Mucosa of gallbladder (tissue), 1 donor: Measurements from ENCODE around the gene ALG5. TPM values are rescaled to one million over a fixed set of nuclear protein-coding genes. Genes with fewer than 3 reads are reported as not detected.

Experiments used
- DNase-seq: peaks from one replicate; pipeline ENCODE4 v3.0.0-alpha.2; 2020; ENCODE audit warnings: low spot score
- total RNA-seq: library from RNA; stranded (reverse); gene quantifications from one replicate; pipeline ENCODE4 v1.2.1, GENCODE V29; 2021
- donor health status: DM: no; HTN: no; CAD: no.

The ALG5 gene
- total RNA-seq, 1 donor from 2014 or later, result 39.4 TPM

DNA sequence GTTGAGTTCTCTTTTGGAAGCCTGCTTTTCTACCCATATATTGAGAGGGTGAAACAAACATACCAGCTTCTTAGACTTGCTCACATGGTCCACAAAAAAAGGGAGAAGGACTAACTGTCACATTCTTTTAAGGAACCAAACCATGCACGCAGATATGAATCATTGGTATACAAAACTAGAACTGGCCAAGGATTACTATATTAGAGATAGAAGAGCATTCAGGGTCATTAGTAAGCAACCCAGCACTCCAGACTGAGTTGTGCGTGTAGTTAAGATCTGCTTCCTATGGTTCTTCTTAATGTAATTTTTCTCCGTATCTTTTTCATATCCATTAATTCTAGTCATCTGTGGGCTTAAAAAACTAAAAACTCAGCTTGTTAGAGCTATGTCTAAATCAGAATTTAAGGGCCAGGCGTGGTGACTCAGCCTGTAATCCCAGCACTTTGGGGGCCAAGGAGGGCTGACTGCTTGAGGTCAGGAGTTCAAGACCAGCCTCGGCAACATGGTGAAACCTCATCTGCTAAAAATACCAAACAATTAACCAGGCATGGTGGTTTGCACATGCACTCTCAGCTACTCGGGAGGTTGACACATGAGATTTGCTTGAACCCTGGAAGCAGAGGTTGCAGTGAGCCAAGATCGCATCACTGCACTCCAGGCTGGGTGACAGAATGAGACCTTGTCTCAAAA lies 19.6 kb downstream of the ALG5 start:
- no peak for DNase-seq

DNA sequence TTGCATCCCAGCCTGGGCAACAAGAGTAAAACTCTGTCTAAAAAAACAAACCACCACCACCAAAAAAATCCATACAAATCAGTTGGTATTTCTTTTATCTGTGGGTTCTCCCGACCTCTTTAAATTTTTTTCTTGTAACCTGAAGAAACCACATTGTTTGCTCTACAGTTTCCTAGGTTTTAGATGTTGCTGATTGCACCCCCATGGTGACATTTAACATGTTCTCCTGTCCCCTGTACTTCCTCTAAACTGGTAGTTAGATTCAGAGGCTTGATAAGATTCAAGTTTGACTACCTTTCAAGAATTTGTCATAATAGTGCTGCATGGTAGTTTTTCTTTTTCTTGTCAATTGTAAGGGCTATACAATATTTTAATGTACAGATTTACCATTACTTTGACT lies 24.0 kb downstream of the ALG5 start:
- DNase-seq, result no peak

DNA sequence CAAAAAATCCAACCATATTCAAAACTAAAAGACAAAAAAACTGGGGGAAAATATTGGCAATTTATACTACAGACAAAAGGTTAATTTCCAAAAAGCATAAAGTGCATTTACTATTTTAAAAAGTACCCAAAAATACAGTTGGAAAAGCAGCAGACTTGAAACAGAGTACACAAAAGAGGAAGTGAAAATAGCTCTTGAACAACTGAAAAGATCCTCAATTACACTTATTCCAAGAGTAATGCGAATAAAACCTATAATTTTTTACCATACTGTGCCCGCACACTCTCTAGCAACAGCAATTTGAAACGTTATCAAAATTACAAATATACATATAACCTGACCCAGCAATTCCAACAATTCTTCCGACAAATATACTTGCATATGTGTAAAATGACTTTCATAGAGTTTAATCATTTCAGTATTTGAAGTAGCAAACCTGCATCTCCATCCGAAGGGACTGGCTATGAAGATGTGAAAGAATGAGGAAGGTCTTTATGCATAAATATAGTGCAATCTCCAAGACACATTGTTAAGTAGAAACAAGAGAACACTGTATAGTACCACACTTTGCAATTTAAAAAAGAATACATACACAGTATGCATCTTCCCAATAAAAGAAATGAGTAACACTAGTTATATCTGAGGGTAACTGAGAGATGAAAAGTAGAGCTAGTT lies 25.4 kb downstream of the ALG5 start:
- DNase-seq, result no peak

DNA sequence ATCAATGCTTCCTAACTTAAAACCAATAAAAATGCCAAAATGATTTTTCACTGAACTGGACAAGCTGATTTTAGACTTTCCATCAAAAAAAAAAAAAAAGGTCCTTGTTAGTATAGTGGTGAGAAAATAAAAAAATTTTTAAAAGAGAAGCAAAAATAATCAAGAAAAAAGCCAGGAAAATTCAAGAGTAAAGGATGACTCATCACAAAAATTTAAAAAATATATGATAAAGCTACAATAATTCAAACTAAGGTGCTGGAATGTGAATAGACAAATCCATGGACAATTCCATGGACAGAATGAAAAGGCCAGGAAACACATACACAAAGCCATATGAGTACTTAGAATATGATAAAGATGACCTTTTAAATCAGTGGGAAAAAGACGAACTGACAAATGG lies 26.1 kb downstream of the ALG5 start:
- DNase-seq, result no peak

DNA sequence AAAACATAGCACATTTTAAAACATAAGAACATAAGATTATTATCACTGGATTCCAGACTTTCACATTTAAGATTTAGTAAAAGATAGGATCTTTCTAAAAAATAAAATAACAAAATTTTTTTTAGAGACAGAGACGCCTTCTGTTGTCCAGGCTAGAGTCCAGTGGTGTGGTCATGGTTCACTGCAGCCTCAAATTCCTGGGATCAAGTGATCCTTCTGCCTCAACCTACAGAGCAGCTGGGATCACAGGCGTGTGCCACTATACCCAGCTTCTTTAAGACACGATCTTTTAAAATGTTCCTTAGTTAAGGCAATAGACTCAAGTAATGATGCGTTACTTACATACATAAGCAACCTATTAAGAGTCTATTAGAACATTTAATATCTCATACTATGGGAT lies 32.7 kb downstream of the ALG5 start:
- DNase-seq, result no peak

DNA sequence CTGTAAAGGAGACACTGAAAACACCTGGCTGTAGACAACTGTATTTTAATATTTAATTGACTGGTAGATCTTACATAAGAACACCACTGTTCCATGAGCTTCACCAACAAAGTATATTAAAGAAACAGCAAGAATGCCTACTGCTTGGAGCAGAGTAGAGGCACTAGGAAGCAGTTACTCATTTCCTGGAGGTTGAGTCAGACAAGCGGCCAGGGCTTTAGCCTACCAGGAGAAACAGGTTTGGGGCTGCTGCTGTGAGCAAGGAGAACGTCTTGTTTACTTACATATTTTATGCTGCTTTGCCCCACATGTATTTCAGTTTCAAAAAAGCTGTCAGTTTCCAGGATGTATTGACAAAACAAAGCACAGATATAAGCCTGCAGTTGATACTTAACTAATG lies 33.4 kb downstream of the ALG5 start:
- no peak for DNase-seq

DNA sequence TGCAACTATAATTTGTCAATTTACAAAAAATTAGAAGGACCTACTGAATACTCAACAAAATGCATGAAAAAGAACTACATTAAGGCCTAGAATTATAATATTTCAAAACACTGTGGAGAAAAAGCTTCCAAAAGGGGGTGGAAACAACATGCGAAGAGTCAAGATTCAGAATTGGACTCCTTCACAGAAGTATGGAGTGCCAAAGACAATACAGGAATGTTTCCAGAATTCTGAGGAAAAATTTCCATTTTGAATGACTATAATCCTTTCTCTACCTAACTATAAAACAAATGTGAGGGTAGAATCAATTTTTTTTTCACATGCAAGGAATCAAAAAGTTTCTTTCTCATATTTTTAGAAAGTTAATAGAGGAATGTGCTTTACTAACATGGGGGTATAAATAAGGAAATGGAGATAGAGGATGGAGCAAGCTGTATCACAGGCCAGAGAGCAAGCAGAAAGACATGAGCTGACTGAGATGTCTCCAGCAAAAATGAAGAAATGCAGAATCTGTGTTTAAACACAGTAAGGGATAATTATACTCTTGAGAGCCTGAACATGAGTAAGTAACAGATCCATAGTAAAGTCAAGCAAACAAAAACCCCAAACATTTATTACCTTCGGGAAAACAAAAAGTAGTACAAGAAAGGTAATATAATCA lies 39.6 kb downstream of the ALG5 start:
- DNase-seq, result no peak

DNA sequence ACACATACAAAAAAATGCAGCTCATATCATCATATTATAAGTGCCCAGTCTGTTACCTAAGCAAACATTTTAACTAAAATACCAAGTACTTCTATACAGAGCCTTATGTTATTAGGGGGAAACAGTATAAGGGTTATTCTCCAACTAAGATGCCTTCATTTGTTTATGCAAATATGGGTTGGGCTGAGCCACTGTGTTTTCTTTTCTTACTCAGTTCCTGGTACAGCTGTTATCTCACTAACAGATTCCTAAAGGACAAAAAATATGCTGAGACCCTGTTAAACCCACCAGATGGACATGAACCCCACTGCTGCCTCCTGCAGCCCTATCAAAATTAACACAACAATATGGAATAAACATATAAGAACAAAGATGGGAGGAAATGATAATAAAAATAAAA lies 44.6 kb downstream of the ALG5 start:
- no peak for DNase-seq

DNA sequence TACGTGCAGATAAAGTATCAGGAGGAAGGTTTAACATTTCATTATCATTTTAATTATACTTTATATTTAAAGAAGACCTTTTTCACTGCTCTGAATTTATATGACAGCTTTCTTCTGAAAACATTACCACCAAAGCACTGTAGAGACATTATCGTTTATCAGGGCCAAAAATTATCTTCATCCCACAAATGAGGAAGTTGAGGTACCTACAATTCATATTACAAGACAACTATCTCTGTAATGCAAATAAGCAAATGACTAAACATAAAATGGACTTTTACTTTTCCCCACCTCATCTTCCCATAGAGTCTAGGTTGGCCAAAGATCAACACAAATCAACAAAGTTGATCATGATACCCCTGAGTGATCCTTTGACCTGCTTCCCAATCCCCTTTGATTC lies 48.2 kb downstream of the ALG5 start:
- no peak for DNase-seq

DNA sequence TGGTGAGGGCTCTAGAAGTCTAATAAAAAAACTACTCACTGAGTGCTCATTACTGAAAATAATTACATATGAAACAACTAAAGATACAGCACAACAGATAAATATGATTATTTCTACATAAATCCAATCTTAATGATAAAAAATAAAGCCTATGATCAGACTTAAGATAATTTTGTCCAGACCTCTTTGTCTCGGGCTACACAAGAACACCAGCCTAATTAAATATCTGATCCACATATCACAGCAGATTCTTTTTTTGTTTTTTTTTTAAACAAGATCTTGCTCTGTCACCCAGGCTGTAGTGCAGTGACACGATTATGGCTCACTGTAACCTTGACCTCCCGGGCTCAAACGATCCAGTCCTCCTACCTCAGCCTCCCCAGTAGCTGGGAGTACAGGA lies 48.8 kb downstream of the ALG5 start:
- no peak for DNase-seq

DNA sequence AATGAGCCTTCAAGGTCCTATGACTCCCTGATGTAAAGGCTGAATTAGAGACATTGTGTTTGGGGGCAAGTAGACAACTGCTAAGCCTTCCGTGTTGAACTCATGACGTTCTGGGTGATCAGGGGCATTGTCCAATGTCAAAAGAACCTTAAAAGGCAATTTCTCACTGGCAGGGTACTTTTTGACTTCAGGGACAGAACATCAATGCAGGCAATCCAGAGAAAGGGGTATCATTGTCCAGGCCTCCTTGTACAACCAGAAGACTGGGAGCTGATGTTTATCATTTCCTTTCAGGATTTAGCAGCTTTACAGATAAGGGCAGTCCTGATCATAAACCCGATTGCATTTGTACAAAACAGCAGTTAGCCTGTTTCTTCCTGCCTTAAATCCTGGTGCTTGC lies 54.1 kb downstream of the ALG5 start:
- no peak for DNase-seq

DNA sequence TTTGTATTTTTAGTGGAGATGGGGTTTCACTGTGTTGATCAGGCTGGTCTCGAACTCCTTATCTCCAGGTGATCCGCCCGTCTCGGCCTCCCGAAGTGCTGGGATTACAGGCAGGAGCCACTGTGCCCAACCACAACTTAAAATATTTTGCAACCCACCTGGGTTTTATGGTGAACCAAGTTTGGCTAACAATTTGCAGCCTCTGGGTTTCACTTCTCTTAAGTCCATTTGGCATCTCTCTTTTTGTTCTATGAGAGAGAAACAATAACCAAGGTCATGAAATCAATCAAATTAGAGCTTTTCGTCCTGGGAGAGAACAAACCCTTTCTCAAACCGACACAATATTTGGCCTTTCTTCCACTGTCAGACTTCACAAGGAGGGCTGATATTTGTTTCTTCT lies 73.5 kb downstream of the ALG5 start:
- no peak for DNase-seq

DNA sequence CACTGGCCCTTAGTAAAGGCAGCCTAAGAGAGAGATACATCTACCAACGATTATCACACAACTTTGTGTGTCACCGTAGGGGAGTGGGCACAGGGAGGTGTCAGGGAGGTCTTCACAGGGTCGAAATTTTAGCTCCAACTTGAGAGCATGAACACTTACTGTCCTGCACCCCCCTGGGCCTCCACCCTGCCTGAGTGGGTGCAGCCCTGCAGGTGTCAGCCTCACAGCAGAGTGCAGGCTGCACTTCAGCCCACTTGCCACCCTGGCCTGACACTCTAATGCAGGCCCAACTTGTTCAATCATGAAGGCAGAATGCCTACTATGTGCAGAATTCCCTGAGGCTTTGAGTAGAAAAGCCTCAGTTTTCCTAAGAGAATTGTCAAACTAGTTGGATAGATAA lies 75.1 kb downstream of the ALG5 start:
- DNase-seq, result no peak

DNA sequence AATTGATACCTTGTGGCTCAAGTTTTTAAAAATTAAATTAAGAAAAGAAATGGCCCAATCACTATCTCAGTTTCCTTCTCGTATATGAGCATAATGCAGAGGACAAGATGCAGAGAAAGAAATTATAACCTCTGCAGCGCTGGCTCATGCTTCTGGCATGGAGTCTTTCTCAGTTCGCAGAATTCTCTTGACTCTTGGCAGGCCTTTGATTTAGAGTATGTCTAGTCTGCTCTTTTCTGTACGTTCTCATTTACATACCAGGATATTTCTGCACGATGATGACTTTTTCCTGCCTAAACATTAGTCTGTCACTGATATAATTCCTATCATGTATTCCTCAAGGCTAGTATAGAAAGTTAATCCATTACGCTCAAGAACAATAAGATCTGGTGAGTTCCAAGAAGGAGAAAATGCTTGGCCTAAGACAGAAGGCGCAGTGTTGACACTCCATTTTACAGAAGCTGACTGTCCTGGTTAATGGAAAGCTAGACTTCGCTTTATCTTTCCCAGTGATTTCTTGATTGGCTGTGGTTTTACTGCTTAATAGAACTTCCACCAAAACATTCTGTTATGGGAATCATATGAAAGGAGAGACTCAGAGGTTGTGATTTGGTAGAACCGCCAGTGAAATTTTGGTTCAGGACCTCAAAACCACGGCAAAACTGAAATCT lies 77.4 kb downstream of the ALG5 start:
- no peak for DNase-seq

DNA sequence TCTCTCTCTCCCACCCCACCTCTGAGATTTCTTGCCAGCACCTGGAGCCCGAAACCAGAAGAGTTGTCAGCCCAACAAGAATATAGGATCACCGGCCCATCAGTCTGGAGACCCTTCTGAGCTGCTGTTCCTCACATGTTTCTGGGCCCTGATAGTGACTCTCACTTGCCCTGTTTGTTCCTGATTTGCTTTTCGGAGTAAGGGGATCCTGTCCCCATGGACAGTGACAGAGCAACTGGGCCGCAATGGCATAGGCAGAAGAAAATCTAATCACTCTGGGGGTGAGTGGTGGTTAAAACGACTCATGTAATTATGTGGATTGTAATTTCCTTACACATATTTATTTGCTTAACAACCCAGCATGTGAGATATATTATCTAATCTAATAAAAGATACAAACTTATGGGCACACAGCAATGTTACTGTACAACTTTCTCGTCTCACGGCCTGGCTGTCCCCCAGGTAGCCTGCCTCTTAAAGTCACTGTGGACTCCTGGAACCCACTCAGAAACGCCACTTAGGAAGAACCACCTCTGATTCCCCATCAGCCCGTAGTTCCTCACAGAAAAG lies 78.4 kb downstream of the ALG5 start:
- no peak for DNase-seq

DNA sequence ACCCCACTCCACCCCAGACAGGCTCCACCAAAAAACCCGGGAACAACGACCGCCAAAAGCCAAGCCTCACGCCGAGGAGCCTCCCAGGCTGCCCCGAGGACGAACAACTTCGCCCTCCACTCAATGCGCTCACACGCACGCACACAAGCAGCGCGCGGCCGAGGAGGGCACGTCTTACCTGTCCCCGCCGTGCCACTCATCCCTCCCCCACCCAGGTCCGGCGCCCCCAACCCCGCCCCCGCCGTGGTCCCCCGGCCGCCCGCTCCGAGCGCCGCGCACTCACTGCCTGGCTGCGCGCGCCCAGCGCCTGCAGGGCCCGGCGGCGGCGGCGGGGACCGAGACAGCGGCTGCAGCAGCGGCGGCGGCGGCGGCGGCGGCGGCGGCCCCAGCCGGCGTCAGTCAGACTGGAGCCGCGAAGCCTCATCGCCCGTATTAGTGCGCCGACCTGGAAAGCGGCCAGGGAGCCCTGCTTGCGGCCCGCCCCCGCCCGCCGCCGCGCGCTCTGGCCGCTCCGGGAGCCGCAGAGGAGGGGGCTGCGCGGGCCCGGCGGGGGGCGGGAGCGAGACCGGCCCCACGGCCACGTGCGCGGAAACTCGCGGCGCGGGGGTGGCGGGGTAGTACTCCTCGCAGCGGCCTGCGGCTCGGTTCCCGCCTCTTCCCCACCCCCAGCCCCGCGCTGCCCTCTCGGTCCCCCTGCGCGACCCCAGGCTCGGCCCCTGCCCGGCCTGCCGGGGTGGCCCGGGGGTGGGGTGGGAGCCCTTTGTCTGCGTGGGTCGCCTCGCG lies 79.1 kb downstream of the ALG5 start, which contains the start of gene SMAD9:
Gene SMAD9, minus strand, starts transcription at position 406 of the 783 bp plus-strand sequence. CDS start 40,549 bp downstream, outside the sequence.
- DNase-seq, result peak; percentile 62

DNA sequence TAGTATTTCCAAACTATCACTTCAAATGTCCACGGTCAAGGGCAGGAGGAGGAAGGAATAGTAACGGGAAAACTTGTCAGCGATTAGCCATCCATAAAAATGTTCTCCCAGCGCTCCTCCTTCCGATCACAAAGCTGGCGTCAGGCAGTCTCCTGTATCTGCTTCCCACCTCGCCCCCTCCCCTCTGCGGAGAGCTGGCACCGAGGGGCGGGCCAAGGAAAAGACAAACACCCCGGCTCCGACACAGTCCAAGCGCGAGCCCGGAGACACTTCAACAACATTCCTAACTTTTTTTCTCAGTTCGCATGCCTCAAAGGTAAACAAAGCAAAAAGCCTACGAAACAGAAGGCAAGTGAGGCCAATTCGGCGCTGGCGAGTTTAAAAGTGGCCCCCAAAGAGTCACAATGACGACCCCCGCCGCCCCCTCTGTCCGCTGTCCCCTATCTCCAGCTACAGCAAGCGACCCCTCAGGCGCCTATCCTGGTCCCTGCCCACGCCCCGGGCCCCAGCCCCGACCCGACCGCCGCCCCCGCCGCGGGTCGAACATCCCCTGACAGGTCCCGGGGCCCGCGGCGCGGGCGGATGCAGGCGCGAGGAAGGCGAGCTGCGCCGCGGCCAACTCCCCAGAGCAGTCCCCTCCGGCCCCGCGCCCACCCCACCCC lies 79.8 kb downstream of the ALG5 start:
- no peak for DNase-seq

DNA sequence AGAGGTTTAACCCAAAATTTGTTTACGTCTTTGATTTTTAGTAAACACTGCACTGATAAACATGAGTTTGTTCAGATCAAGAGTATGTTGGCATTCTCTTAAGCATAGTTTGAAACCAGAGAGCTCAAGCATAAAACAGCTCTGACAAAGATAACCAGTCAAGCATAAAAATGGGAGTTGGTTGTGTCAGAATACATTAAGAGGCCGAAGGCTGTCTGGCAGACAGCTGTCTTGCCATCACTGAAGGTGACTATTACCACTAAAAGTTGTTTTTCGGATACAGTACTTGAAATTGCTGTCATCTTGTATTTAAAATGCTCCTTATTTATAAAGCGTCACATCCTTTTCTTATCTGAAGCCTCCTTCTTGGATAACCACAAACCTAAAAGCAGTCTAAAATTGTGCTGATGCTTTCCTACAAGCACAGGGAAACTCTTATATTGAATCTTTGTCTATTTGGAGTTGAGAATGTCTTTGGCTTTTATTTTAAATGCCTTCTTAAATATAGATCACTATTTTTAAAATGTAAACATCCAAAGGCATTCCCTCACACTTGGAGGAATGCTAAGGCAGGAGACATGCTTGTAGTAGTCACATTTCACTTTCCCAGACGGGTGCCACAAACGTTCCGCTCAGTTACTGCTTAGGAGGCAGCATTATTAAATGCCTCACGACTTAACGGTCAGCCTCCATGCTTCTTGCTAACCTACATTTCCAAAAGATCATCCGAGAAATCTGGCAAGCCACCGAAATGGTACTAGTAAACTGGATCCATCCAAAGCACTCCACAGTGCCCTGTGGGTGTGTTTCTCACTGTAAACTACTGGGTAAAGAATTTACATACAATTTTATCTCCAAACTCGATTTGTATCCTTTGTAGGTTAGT lies 80.7 kb downstream of the ALG5 start:
- no peak for DNase-seq

DNA sequence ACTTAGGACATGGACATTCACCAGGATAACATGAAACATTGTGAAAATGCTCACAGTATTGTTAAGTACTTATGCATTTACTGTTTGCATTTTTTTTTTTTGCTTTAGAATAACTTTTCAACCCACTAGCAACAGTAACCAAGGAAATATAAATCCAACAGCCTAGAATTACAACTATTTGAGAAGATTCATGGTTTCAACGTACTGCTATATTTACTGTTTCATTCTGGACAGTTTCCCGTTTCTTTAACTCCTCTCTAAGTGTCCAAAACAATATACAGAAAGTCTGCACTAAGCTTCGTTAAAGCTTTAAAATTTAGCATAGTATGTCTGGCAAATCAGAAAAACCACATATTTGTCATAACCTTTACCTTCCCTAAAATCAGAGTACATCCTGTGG lies 81.8 kb downstream of the ALG5 start:
- DNase-seq, result no peak
